Measurements from ENCODE around the gene ASRGL1. TPM values are rescaled to one million over a fixed set of nuclear protein-coding genes. Genes with fewer than 3 reads are reported as not detected.
A peak's percentile ranks its signal among the peaks of the same experiment; 100 is the strongest.
"Not testable (repeated sequence)": the region's sequence is repeated elsewhere in the genome, so short reads cannot be mapped to it uniquely, and the experiment has no call there.

ASRGL1 gene
- total RNA-seq, 2 experiments from 2014 or later: 7.7 to 8.2 TPM

GRCh38 chr11:62386083-62386482 is 48.8 kb downstream of the ASRGL1 start:
- DNase-seq; H3K4me1 Mint-ChIP-seq (ENCODE audit: low read depth); H3K4me3 Mint-ChIP-seq; POLR2A ChIA-PET; H3K9me3 Mint-ChIP-seq; H3K27ac Mint-ChIP-seq; H3K27me3 Mint-ChIP-seq; H3K36me3 Mint-ChIP-seq; intact Hi-C loops (cut with micrococcal nuclease): not testable (repeated sequence)
- CTCF ChIA-PET: interaction anchor here (0.7 to 1.2 kb wide), 3 partner anchors 9 to 38 kb away, joined by 3 to 4 read pairs (median 3); no protein-coding TSS in a partner anchor

GRCh38 chr11:62387381-62387780 is 50.1 kb downstream of the ASRGL1 start:
- H3K27me3 Mint-ChIP-seq: no peaks in the 10 kb centered on the region
- ChIA-PET CTCF (no interaction called here), POLR2A (no interaction called here)
- intact Hi-C loops (cut with micrococcal nuclease): no loop called here
- no peak overlapping the region for H3K4me3 Mint-ChIP-seq
- H3K9me3 Mint-ChIP-seq: no peaks in the 10 kb centered on the region
- H3K4me1 Mint-ChIP-seq (ENCODE audit: low read depth): peaks cover 5% of the 10 kb centered on the region
- no peak for DNase-seq
- H3K36me3 Mint-ChIP-seq: no peaks in the 10 kb centered on the region
- no peak overlapping the region for H3K27ac Mint-ChIP-seq

GRCh38 chr11:62388999-62389398 is 51.8 kb downstream of the ASRGL1 start:
- ChIA-PET CTCF (interaction anchor here (0.7 to 3.4 kb wide), 2 partner anchors 36 to 155 kb away, joined by 3 to 16 read pairs; no protein-coding TSS in a partner anchor), POLR2A (no interaction called here)
- no peaks in the 10 kb centered on the region for H3K27me3 Mint-ChIP-seq
- no peaks in the 10 kb centered on the region for H3K9me3 Mint-ChIP-seq
- DNase-seq: no peak
- no peaks in the 10 kb centered on the region for H3K36me3 Mint-ChIP-seq
- no peak overlapping the region for H3K27ac Mint-ChIP-seq
- intact Hi-C loops (cut with micrococcal nuclease): no loop called here
- peaks cover 5% of the 10 kb centered on the region for H3K4me1 Mint-ChIP-seq (ENCODE audit: low read depth)
- H3K4me3 Mint-ChIP-seq: no peak overlapping the region

- H3K27ac Mint-ChIP-seq: no peak overlapping the region
- no peak overlapping the region for H3K4me3 Mint-ChIP-seq
- intact Hi-C loops (cut with micrococcal nuclease): loop anchor here (10.0 kb wide), 1 partner anchor 475 kb away; no protein-coding TSS in a partner anchor
- no peaks in the 10 kb centered on the region for H3K27me3 Mint-ChIP-seq
- peaks cover 13% of the 10 kb centered on the region for H3K4me1 Mint-ChIP-seq (ENCODE audit: low read depth)
- no peak for DNase-seq
- H3K9me3 Mint-ChIP-seq: no peaks in the 10 kb centered on the region
- H3K36me3 Mint-ChIP-seq: no peaks in the 10 kb centered on the region
- ChIA-PET POLR2A (no interaction called here), CTCF (interaction anchor here (0.7 to 3.4 kb wide), 5 partner anchors 9 to 153 kb away, joined by 3 to 16 read pairs (median 4); no protein-coding TSS in a partner anchor)
These were observed 53.0 kb downstream of the ASRGL1 start for GRCh38 chr11:62390237-62390636.

- no peaks in the 10 kb centered on the region for H3K36me3 Mint-ChIP-seq
- ChIA-PET POLR2A (no interaction called here), CTCF (interaction anchor here (0.7 to 3.4 kb wide), 7 partner anchors 9 to 170 kb away, joined by 3 to 16 read pairs (median 4); no protein-coding TSS in a partner anchor)
- no peak for DNase-seq
- H3K9me3 Mint-ChIP-seq: no peaks in the 10 kb centered on the region
- intact Hi-C loops (cut with micrococcal nuclease): loop anchor here (10.0 kb wide), 1 partner anchor 474 kb away; no protein-coding TSS in a partner anchor
- no peak overlapping the region for H3K27ac Mint-ChIP-seq
- peaks cover 13% of the 10 kb centered on the region for H3K4me1 Mint-ChIP-seq (ENCODE audit: low read depth)
- no peak overlapping the region for H3K4me3 Mint-ChIP-seq
- H3K27me3 Mint-ChIP-seq: no peaks in the 10 kb centered on the region
These were observed 53.5 kb downstream of the ASRGL1 start for GRCh38 chr11:62390722-62391121.

GRCh38 chr11:62391642-62392425 is 54.6 kb downstream of the ASRGL1 start:
- ChIA-PET POLR2A (no interaction called here), CTCF (interaction anchor here (1.0 to 3.5 kb wide), 6 partner anchors 10 to 169 kb away, joined by 4 to 13 read pairs (median 4); no protein-coding TSS in a partner anchor)
- intact Hi-C loops (cut with micrococcal nuclease): loop anchor here (10.0 kb wide), 1 partner anchor 473 kb away; no protein-coding TSS in a partner anchor
- no peaks in the 10 kb centered on the region for H3K36me3 Mint-ChIP-seq
- DNase-seq: no peak
- no peak overlapping the region for H3K27ac Mint-ChIP-seq
- H3K4me3 Mint-ChIP-seq: no peak overlapping the region
- H3K9me3 Mint-ChIP-seq: no peaks in the 10 kb centered on the region
- no peaks in the 10 kb centered on the region for H3K27me3 Mint-ChIP-seq
- peaks cover 11% of the 10 kb centered on the region for H3K4me1 Mint-ChIP-seq (ENCODE audit: low read depth)

GRCh38 chr11:62392506-62392905 is 55.3 kb downstream of the ASRGL1 start:
- Mint-ChIP-seq H3K4me1 (ENCODE audit: low read depth) (peaks cover 8% of the 10 kb centered on the region), H3K27me3 (no peaks in the 10 kb centered on the region), H3K4me3 (no peak overlapping the region), H3K9me3 (no peaks in the 10 kb centered on the region), H3K27ac (no peak overlapping the region), H3K36me3 (no peaks in the 10 kb centered on the region)
- intact Hi-C loops (cut with micrococcal nuclease): loop anchor here (10.0 kb wide), 1 partner anchor 472 kb away; no protein-coding TSS in a partner anchor
- ChIA-PET CTCF (interaction anchor here (1.0 to 3.5 kb wide), 8 partner anchors 11 to 209 kb away, joined by 3 to 13 read pairs (median 5); partner anchors contain the start of gene MTA2), POLR2A (no interaction called here)
- DNase-seq: no peak

- Mint-ChIP-seq H3K9me3 (no peaks in the 10 kb centered on the region), H3K27ac (no peak overlapping the region), H3K4me3 (no peak overlapping the region), H3K27me3 (no peaks in the 10 kb centered on the region), H3K4me1 (ENCODE audit: low read depth) (peaks cover 8% of the 10 kb centered on the region), H3K36me3 (no peaks in the 10 kb centered on the region)
- CTCF ChIA-PET: interaction anchor here (0.6 to 3.5 kb wide), 11 partner anchors 10 to 333 kb away, joined by 3 to 13 read pairs (median 4); partner anchors contain the start of gene MTA2
- intact Hi-C loops (cut with micrococcal nuclease): loop anchor here (10.0 kb wide), 1 partner anchor 472 kb away; no protein-coding TSS in a partner anchor
- POLR2A ChIA-PET: no interaction called here
- DNase-seq: peak; percentile 17
These were observed 55.9 kb downstream of the ASRGL1 start for GRCh38 chr11:62393061-62393611.

GRCh38 chr11:62393735-62394134 is 56.5 kb downstream of the ASRGL1 start:
- Mint-ChIP-seq H3K9me3 (no peaks in the 10 kb centered on the region), H3K27ac (no peak overlapping the region), H3K4me1 (ENCODE audit: low read depth) (peaks cover 10% of the 10 kb centered on the region), H3K36me3 (no peaks in the 10 kb centered on the region), H3K4me3 (no peak overlapping the region), H3K27me3 (no peaks in the 10 kb centered on the region)
- CTCF ChIA-PET: interaction anchor here (1.0 to 3.5 kb wide), 13 partner anchors 10 to 199 kb away, joined by 3 to 49 read pairs (median 9); no protein-coding TSS in a partner anchor
- POLR2A ChIA-PET: no interaction called here
- intact Hi-C loops (cut with micrococcal nuclease): loop anchor here (2.0 to 10.0 kb wide), 2 partner anchors 31 to 471 kb away; no protein-coding TSS in a partner anchor
- no peak for DNase-seq

- Mint-ChIP-seq H3K27ac (peak overlapping the region; percentile 9), H3K4me1 (ENCODE audit: low read depth) (peaks cover 13% of the 10 kb centered on the region), H3K4me3 (no peak overlapping the region), H3K27me3 (no peaks in the 10 kb centered on the region), H3K36me3 (no peaks in the 10 kb centered on the region), H3K9me3 (no peaks in the 10 kb centered on the region)
- ChIA-PET POLR2A (no interaction called here), CTCF (interaction anchor here (0.6 to 3.5 kb wide), 43 partner anchors 8 to 864 kb away, joined by 3 to 49 read pairs (median 4); partner anchors contain the start of genes C11orf98, CSKMT and TUT1)
- DNase-seq: peak; percentile 54
- intact Hi-C loops (cut with micrococcal nuclease): loop anchor here (2.0 to 10.0 kb wide), 2 partner anchors 30 to 470 kb away; no protein-coding TSS in a partner anchor
These were observed 57.7 kb downstream of the ASRGL1 start for GRCh38 chr11:62394825-62395538.

- Mint-ChIP-seq H3K4me1 (ENCODE audit: low read depth) (peaks cover 13% of the 10 kb centered on the region), H3K4me3 (no peak overlapping the region), H3K27me3 (no peaks in the 10 kb centered on the region), H3K9me3 (no peaks in the 10 kb centered on the region), H3K27ac (no peak overlapping the region), H3K36me3 (no peaks in the 10 kb centered on the region)
- CTCF ChIA-PET: interaction anchor here (0.8 to 2.9 kb wide), 10 partner anchors 13 to 299 kb away, joined by 3 to 49 read pairs (median 7); partner anchors contain the start of gene TUT1
- no peak for DNase-seq
- intact Hi-C loops (cut with micrococcal nuclease): loop anchor here (2.0 to 10.0 kb wide), 2 partner anchors 29 to 469 kb away; no protein-coding TSS in a partner anchor
- POLR2A ChIA-PET: no interaction called here
These were observed 58.8 kb downstream of the ASRGL1 start for GRCh38 chr11:62395885-62396551.

Measured in activated CD4-positive, alpha-beta memory T cell treated with anti-CD3 and anti-CD28 coated beads for 36 hours (primary cell).